ENCODE results near the gene CHRNA1. TPM values are rescaled to one million over a fixed set of nuclear protein-coding genes. Genes with fewer than 3 reads are reported as not detected.

Gene CHRNA1
- total and polyA plus RNA-seq, 2 experiments from 2014 or later: not detected

GRCh38 chr2:174759381-174760065 lies 4.7 kb downstream of the CHRNA1 start:
- peaks cover 10% of the 10 kb centered on the region; the same call in 1 of the 2 replicates for H3K4me1 ChIP-seq (ENCODE audit: insufficient read depth)
- no peaks in the 10 kb centered on the region for H3K79me2 ChIP-seq (replicated peaks; ENCODE audit: insufficient read depth)
- no peaks in the 10 kb centered on the region for H3K27me3 ChIP-seq (ENCODE audit: insufficient read depth)
- H3F3A ChIP-seq (replicated peaks; ENCODE audit: low read depth): no peaks in the 10 kb centered on the region
- no peaks in the 10 kb centered on the region for H3K36me3 ChIP-seq (ENCODE audit: insufficient read depth)
- H3K4me2 ChIP-seq: no peak overlapping the region
- peaks cover 3% of the 10 kb centered on the region; the same call in 1 of the 2 replicates for H3K9me2 ChIP-seq (ENCODE audit: insufficient read depth)
- Mint-ChIP-seq H3K4me3 (no peak overlapping the region), H3K27me3 (ENCODE audit: insufficient read depth, low read depth, poor library complexity) (no peaks in the 10 kb centered on the region), H3K9me3 (no peaks in the 10 kb centered on the region), H3K4me1 (peaks cover 12% of the 10 kb centered on the region; the same call in 2 of the 3 replicates), H3K36me3 (ENCODE audit: low read depth) (no peaks in the 10 kb centered on the region), H3K27ac (no peak overlapping the region)
- TF ChIP-seq STAT1 (IDR thresholded peaks at IDR 0.05; ENCODE audit: unreplicated experiment): no peak
- no peak for TF ChIP-seq REST (IDR thresholded peaks at IDR 0.05; ENCODE audit: unreplicated experiment)
- no peak for TF ChIP-seq POLR2AphosphoS5 (IDR thresholded peaks at IDR 0.05; ENCODE audit: low read depth)
- TF ChIP-seq ETS1 (IDR thresholded peaks at IDR 0.05): no peak
- TF ChIP-seq ZNF331 (CRISPR knock-in tag; IDR thresholded peaks at IDR 0.05; ENCODE audit: low read depth): no peak
- TF ChIP-seq NANOG (IDR thresholded peaks at IDR 0.05; ENCODE audit: borderline replicate concordance): no peak
- TF ChIP-seq EZH2 (IDR thresholded peaks at IDR 0.05; ENCODE audit: low read depth, unreplicated experiment): no peak
- TF ChIP-seq ZNF114 (CRISPR knock-in tag; IDR thresholded peaks at IDR 0.05): no peak
- no peak for TF ChIP-seq CTCF (conservative IDR thresholded peaks at IDR 0.05; ENCODE audit: low read depth in 2 of 2)
- no peak for TF ChIP-seq ZNF462 (CRISPR knock-in tag; IDR thresholded peaks at IDR 0.05)
- no peak for TF ChIP-seq JUNB (IDR thresholded peaks at IDR 0.05; ENCODE audit: unreplicated experiment)
- no peak overlapping the region for H3K27ac ChIP-seq (ENCODE audit: low read depth)
- no peak overlapping the region for H2AFZ ChIP-seq
- H3K4me3 ChIP-seq: no peak overlapping the region
- no peak for DNase-seq (ENCODE audit: low spot score)
- ATAC-seq: no peak
- H4K20me1 ChIP-seq (replicated peaks; ENCODE audit: insufficient read depth): no peaks in the 10 kb centered on the region

Measured in GM23338 (cell line).